ENCODE data around the gene SAMD8.

The SAMD8 gene

DNA sequence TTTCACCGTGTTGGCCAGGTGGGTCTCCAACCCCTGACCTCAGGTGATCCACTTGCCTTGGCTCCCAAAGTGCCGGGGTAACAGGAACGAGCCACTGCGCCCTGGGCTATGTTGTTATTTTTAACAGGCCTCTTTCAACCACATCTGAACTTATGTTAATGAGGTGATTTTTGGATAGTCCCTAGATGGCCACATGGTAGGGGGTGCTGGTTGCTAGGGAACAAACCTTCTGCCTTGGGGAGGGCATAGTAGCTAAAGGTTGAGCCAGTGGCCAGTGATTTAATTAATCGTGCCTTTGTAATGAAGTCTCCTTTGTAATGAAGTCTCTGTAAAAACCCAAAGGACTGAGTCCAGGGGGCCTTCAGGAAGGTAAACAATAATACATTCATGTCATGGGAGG is 115.2 kb downstream of the SAMD8 start:
- no peak for DNase-seq

DNA sequence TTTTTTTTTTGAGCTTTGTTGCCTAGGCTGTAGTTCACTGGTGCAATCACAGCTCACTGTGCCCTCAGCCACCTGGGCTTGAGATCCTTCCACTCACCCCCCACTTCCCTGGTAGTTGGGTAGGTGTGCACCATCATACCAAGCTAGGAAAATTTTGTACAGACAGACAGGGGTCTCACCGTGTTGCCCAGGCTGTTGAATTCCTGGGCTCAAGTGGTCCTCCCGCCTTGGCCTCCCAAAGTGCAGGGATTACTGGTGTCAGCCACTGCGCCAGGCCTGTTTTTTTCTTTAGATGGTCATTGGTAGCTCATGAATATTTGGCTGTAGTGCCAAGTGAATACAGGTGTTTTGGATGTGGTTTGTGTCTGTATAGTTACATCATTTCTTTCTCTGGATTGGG is 116.8 kb downstream of the SAMD8 start:
- no peak for DNase-seq

DNA sequence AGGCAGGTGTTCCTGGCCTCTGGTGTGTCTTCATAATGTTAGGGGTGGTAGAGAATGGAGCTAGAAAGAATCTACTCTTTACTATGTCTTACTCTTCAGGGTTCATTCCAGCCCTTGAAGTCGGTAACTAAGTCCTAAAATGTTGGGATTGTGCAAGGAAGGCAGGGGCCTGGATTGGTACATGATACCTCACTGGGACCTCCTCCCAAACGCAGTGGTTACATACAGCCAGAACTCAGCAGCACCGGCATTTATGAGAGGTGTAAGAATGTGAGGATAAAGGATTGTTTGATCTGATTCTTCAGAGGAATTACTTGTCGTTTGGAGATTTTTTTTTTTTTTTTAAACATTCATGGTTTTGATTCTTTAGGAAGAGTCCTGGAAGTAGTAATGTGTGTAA is 117.4 kb downstream of the SAMD8 start:
- no peak for DNase-seq

DNA sequence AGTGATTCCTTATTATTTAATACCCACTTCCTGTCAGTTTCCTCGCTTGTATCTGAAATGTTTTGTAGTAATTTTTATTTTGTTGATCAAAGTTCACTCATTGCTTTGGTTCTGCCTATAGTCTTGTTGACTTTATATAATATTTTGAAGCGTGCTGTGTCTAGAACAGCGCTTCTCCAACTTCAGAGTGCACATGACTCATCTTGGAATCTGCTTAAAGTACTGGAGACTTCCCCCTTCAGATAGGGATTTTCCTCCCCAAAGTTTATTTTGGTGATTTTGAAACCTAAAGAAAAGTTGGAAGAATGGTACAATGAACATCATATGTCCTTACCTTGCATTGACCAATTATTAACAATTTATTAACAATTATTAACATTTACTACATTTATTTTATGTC is 118.5 kb downstream of the SAMD8 start:
- no peak for DNase-seq

DNA sequence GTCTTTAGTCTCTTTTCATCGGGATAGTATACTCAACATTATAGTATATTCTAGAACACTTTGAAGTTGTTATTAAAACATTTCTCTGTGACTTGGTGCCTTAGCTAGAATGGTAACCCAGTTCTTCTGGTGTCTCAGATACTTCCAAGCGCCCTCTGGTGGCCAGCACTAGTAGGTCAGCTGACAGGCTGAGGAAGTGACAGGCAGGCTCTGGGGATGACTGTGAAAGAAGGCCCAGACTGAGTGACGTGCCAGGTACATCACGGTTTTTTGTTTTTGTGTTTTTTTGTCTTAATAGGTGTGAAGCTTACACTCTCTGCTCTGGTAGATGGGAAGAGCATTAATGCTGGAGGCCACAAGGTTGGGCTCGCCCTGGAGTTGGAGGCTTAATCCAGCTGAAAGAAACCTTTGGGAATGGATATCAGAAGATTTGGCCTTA is 119.2 kb downstream of the SAMD8 start:
- DNase-seq = peak; percentile 95
